ENCODE data around the gene RPAP2.
"Not testable (repeated sequence)": the region's sequence is repeated elsewhere in the genome, so short reads cannot be mapped to it uniquely, and the experiment has no call there.

Gene RPAP2

GRCh38 chr1:92298573-92299476 is at the start of gene RPAP2, which contains the start of gene GLMN:
TSS of gene RPAP2 (plus strand) at chr1:92299059. CDS start at chr1:92299074, 15 bp downstream.
TSS of gene GLMN (minus strand) at chr1:92298987. CDS start at chr1:92297999, 988 bp downstream.
- peak within 1 kb of the TSS; percentile 95 for H3K27ac ChIP-seq (ENCODE audit: low read depth, low read length)
- H3K4me3 ChIP-seq (ENCODE audit: low read depth in 1 of 2, low read length in 2 of 2) = peak within 1 kb of the TSS; percentile 93 to 100
- peaks cover 0 to under 1% of the 10 kb centered on the region in 2 donors for H3K36me3 ChIP-seq (ENCODE audit: control insufficient read depth in 1 of 2, insufficient read depth in 2 of 2, low read length in 2 of 2)
- H3K27me3 ChIP-seq (ENCODE audit: control insufficient read depth in 1 of 2, insufficient read depth in 2 of 2, low read length in 2 of 2) = no peaks in the 10 kb centered on the region
- H3K9me3 ChIP-seq (ENCODE audit: control insufficient read depth in 1 of 2, low read length in 2 of 2) = no peaks in the 10 kb centered on the region
- peaks cover 0 to 3% of the 10 kb centered on the region in 2 donors for H3K4me1 ChIP-seq (ENCODE audit: control insufficient read depth in 1 of 2, insufficient read depth in 2 of 2, low read length in 2 of 2)
- H3K9ac ChIP-seq (ENCODE audit: low read depth in 1 of 2, low read length in 2 of 2) = peak within 1 kb of the TSS; percentile 94 to 98

GRCh38 chr1:92254714-92255113 is 44.1 kb upstream of the RPAP2 start:
- H3K27ac ChIP-seq (ENCODE audit: low read depth, low read length); H3K4me1 ChIP-seq (ENCODE audit: control insufficient read depth in 1 of 2, insufficient read depth in 2 of 2, low read length in 2 of 2); H3K27me3 ChIP-seq (ENCODE audit: control insufficient read depth in 1 of 2, insufficient read depth in 2 of 2, low read length in 2 of 2); H3K9ac ChIP-seq (ENCODE audit: low read depth in 1 of 2, low read length in 2 of 2); H3K36me3 ChIP-seq (ENCODE audit: control insufficient read depth in 1 of 2, insufficient read depth in 2 of 2, low read length in 2 of 2); H3K9me3 ChIP-seq (ENCODE audit: control insufficient read depth in 1 of 2, low read length in 2 of 2); H3K4me3 ChIP-seq (ENCODE audit: low read depth in 1 of 2, low read length in 2 of 2): not testable (repeated sequence)

GRCh38 chr1:92259350-92259749 is 39.5 kb upstream of the RPAP2 start:
- no peaks in the 10 kb centered on the region for H3K27me3 ChIP-seq (ENCODE audit: control insufficient read depth in 1 of 2, insufficient read depth in 2 of 2, low read length in 2 of 2)
- H3K9me3 ChIP-seq (ENCODE audit: control insufficient read depth in 1 of 2, low read length in 2 of 2) = no peaks in the 10 kb centered on the region
- no peak overlapping the region for H3K4me3 ChIP-seq (ENCODE audit: low read depth in 1 of 2, low read length in 2 of 2)
- H3K27ac ChIP-seq (ENCODE audit: low read depth, low read length) = no peak overlapping the region
- no peak overlapping the region for H3K9ac ChIP-seq (ENCODE audit: low read depth in 1 of 2, low read length in 2 of 2)
- H3K4me1 ChIP-seq (ENCODE audit: control insufficient read depth in 1 of 2, insufficient read depth in 2 of 2, low read length in 2 of 2) = no peaks in the 10 kb centered on the region
- peaks cover 0 to 5% of the 10 kb centered on the region in 2 donors for H3K36me3 ChIP-seq (ENCODE audit: control insufficient read depth in 1 of 2, insufficient read depth in 2 of 2, low read length in 2 of 2)

GRCh38 chr1:92262516-92262915 is 36.3 kb upstream of the RPAP2 start:
- no peaks in the 10 kb centered on the region for H3K9me3 ChIP-seq (ENCODE audit: control insufficient read depth in 1 of 2, low read length in 2 of 2)
- no peaks in the 10 kb centered on the region for H3K4me1 ChIP-seq (ENCODE audit: control insufficient read depth in 1 of 2, insufficient read depth in 2 of 2, low read length in 2 of 2)
- no peak overlapping the region for H3K4me3 ChIP-seq (ENCODE audit: low read depth in 1 of 2, low read length in 2 of 2)
- peaks cover 2 to 5% of the 10 kb centered on the region in 2 donors for H3K36me3 ChIP-seq (ENCODE audit: control insufficient read depth in 1 of 2, insufficient read depth in 2 of 2, low read length in 2 of 2)
- no peak overlapping the region for H3K27ac ChIP-seq (ENCODE audit: low read depth, low read length)
- H3K27me3 ChIP-seq (ENCODE audit: control insufficient read depth in 1 of 2, insufficient read depth in 2 of 2, low read length in 2 of 2) = no peaks in the 10 kb centered on the region
- no peak overlapping the region for H3K9ac ChIP-seq (ENCODE audit: low read depth in 1 of 2, low read length in 2 of 2)

- H3K36me3 ChIP-seq (ENCODE audit: control insufficient read depth in 1 of 2, insufficient read depth in 2 of 2, low read length in 2 of 2) = peaks cover 8 to 18% of the 10 kb centered on the region in 2 donors
These were observed 25.8 kb upstream of the RPAP2 start for GRCh38 chr1:92273039-92273438.

GRCh38 chr1:92274939-92275338 is 23.9 kb upstream of the RPAP2 start:
- Histone ChIP-seq H3K4me1 (ENCODE audit: control insufficient read depth in 1 of 2, insufficient read depth in 2 of 2, low read length in 2 of 2) (no peaks in the 10 kb centered on the region), H3K4me3 (ENCODE audit: low read depth in 1 of 2, low read length in 2 of 2) (no peak overlapping the region), H3K9me3 (ENCODE audit: control insufficient read depth in 1 of 2, low read length in 2 of 2) (no peaks in the 10 kb centered on the region), H3K36me3 (ENCODE audit: control insufficient read depth in 1 of 2, insufficient read depth in 2 of 2, low read length in 2 of 2) (peaks cover 8 to 22% of the 10 kb centered on the region in 2 donors), H3K27ac (ENCODE audit: low read depth, low read length) (no peak overlapping the region), H3K9ac (ENCODE audit: low read depth in 1 of 2, low read length in 2 of 2) (no peak overlapping the region), H3K27me3 (ENCODE audit: control insufficient read depth in 1 of 2, insufficient read depth in 2 of 2, low read length in 2 of 2) (no peaks in the 10 kb centered on the region)

More at GRCh38 chr1:92273039-92273438, 25.8 kb upstream of the RPAP2 start:
- no peak overlapping the region for H3K4me3 ChIP-seq (ENCODE audit: low read depth in 1 of 2, low read length in 2 of 2)
- H3K27me3 ChIP-seq (ENCODE audit: control insufficient read depth in 1 of 2, insufficient read depth in 2 of 2, low read length in 2 of 2) = no peaks in the 10 kb centered on the region
- H3K4me1 ChIP-seq (ENCODE audit: control insufficient read depth in 1 of 2, insufficient read depth in 2 of 2, low read length in 2 of 2) = no peaks in the 10 kb centered on the region
- H3K9me3 ChIP-seq (ENCODE audit: control insufficient read depth in 1 of 2, low read length in 2 of 2) = no peaks in the 10 kb centered on the region
- no peak overlapping the region for H3K9ac ChIP-seq (ENCODE audit: low read depth in 1 of 2, low read length in 2 of 2)
- H3K27ac ChIP-seq (ENCODE audit: low read depth, low read length) = no peak overlapping the region

- H3K27ac ChIP-seq (ENCODE audit: low read depth, low read length) = no peak overlapping the region
- H3K36me3 ChIP-seq (ENCODE audit: control insufficient read depth in 1 of 2, insufficient read depth in 2 of 2, low read length in 2 of 2) = peaks cover 8 to 18% of the 10 kb centered on the region in 2 donors
- no peak overlapping the region for H3K4me3 ChIP-seq (ENCODE audit: low read depth in 1 of 2, low read length in 2 of 2)
These were observed 22.8 kb upstream of the RPAP2 start for GRCh38 chr1:92276082-92276481.

GRCh38 chr1:92277105-92277723 is 21.6 kb upstream of the RPAP2 start:
- Histone ChIP-seq H3K9me3 (ENCODE audit: control insufficient read depth in 1 of 2, low read length in 2 of 2) (no peaks in the 10 kb centered on the region), H3K4me1 (ENCODE audit: control insufficient read depth in 1 of 2, insufficient read depth in 2 of 2, low read length in 2 of 2) (no peaks in the 10 kb centered on the region), H3K9ac (ENCODE audit: low read depth in 1 of 2, low read length in 2 of 2) (no peak overlapping the region), H3K4me3 (ENCODE audit: low read depth in 1 of 2, low read length in 2 of 2) (no peak overlapping the region), H3K27me3 (ENCODE audit: control insufficient read depth in 1 of 2, insufficient read depth in 2 of 2, low read length in 2 of 2) (no peaks in the 10 kb centered on the region), H3K36me3 (ENCODE audit: control insufficient read depth in 1 of 2, insufficient read depth in 2 of 2, low read length in 2 of 2) (peaks cover 8 to 18% of the 10 kb centered on the region in 2 donors), H3K27ac (ENCODE audit: low read depth, low read length) (no peak overlapping the region)

More at GRCh38 chr1:92276082-92276481, 22.8 kb upstream of the RPAP2 start:
- H3K27me3 ChIP-seq (ENCODE audit: control insufficient read depth in 1 of 2, insufficient read depth in 2 of 2, low read length in 2 of 2) = no peaks in the 10 kb centered on the region
- no peaks in the 10 kb centered on the region for H3K9me3 ChIP-seq (ENCODE audit: control insufficient read depth in 1 of 2, low read length in 2 of 2)
- no peaks in the 10 kb centered on the region for H3K4me1 ChIP-seq (ENCODE audit: control insufficient read depth in 1 of 2, insufficient read depth in 2 of 2, low read length in 2 of 2)
- no peak overlapping the region for H3K9ac ChIP-seq (ENCODE audit: low read depth in 1 of 2, low read length in 2 of 2)

GRCh38 chr1:92279781-92280180 is 19.1 kb upstream of the RPAP2 start:
- H3K4me3 ChIP-seq (ENCODE audit: low read depth in 1 of 2, low read length in 2 of 2); H3K27ac ChIP-seq (ENCODE audit: low read depth, low read length); H3K4me1 ChIP-seq (ENCODE audit: control insufficient read depth in 1 of 2, insufficient read depth in 2 of 2, low read length in 2 of 2); H3K36me3 ChIP-seq (ENCODE audit: control insufficient read depth in 1 of 2, insufficient read depth in 2 of 2, low read length in 2 of 2); H3K9ac ChIP-seq (ENCODE audit: low read depth in 1 of 2, low read length in 2 of 2); H3K9me3 ChIP-seq (ENCODE audit: control insufficient read depth in 1 of 2, low read length in 2 of 2); H3K27me3 ChIP-seq (ENCODE audit: control insufficient read depth in 1 of 2, insufficient read depth in 2 of 2, low read length in 2 of 2): not testable (repeated sequence)

GRCh38 chr1:92281411-92281810 is 17.4 kb upstream of the RPAP2 start:
- not testable (repeated sequence) for H3K9ac ChIP-seq (ENCODE audit: low read depth in 1 of 2, low read length in 2 of 2); H3K36me3 ChIP-seq (ENCODE audit: control insufficient read depth in 1 of 2, insufficient read depth in 2 of 2, low read length in 2 of 2); H3K27me3 ChIP-seq (ENCODE audit: control insufficient read depth in 1 of 2, insufficient read depth in 2 of 2, low read length in 2 of 2); H3K4me3 ChIP-seq (ENCODE audit: low read depth in 1 of 2, low read length in 2 of 2); H3K9me3 ChIP-seq (ENCODE audit: control insufficient read depth in 1 of 2, low read length in 2 of 2); H3K4me1 ChIP-seq (ENCODE audit: control insufficient read depth in 1 of 2, insufficient read depth in 2 of 2, low read length in 2 of 2); H3K27ac ChIP-seq (ENCODE audit: low read depth, low read length)
